Kidney (tissue), 14 donors: ENCODE results near the gene KIF9. TPM values are rescaled to one million over a fixed set of nuclear protein-coding genes. Genes with fewer than 3 reads are reported as not detected.

Experiments
- DNase-seq, 5 donors: peaks; one replicate each; pipeline ENCODE4 v3.0.0-alpha.2; 2013 to 2020
- FAIRE-seq: peaks from 2 replicates; lab custom pipeline; 2012; peaks lifted over from hg19 to GRCh38; lab: Jason Lieb, UNC
- H3K27ac ChIP-seq, 2 donors: one replicate each; pipeline ENCODE4 v1.7.0; 2013; ENCODE audit warnings: low read depth in 2 of 2, low read length in 2 of 2, inconsistent platforms in 1 of 2
- H3K27me3 ChIP-seq: one replicate; pipeline ENCODE4 v1.7.1; 2013; ENCODE audit warnings: low read length, inconsistent platforms; ENCODE audit not compliant: control insufficient read depth, insufficient read depth
- H3K36me3 ChIP-seq, 3 donors: one replicate each; pipeline versions ENCODE4 v1.7.0 to v1.7.1; 2013; ENCODE audit warnings: low read length in 3 of 3, control low read depth in 1 of 3, inconsistent platforms in 1 of 3; ENCODE audit not compliant: insufficient read depth in 3 of 3, control insufficient read depth in 2 of 3
- H3K4me1 ChIP-seq, 3 donors: one replicate each; pipeline versions ENCODE4 v1.7.0 to v1.7.1; 2013; ENCODE audit warnings: low read length in 3 of 3, inconsistent platforms in 1 of 3, low read depth in 1 of 3; ENCODE audit not compliant: control insufficient read depth in 2 of 3, insufficient read depth in 2 of 3
- H3K4me3 ChIP-seq, 3 donors: one replicate each; pipeline versions ENCODE4 v1.7.0 to v1.8.1; 2013; ENCODE audit warnings: low read length in 3 of 3, control low read depth in 1 of 3, inconsistent platforms in 1 of 3
- H3K9ac ChIP-seq, 3 donors: one replicate each; pipeline versions ENCODE4 v1.7.0 to v1.7.1; 2013; ENCODE audit warnings: low read length in 3 of 3, control low read depth in 1 of 3, inconsistent platforms in 1 of 3
- H3K9me3 ChIP-seq, 3 donors: one replicate each; pipeline versions ENCODE4 v1.7.0 to v1.7.1; 2013; ENCODE audit warnings: low read length in 3 of 3, control low read depth in 1 of 3, inconsistent platforms in 1 of 3; ENCODE audit not compliant: control insufficient read depth in 2 of 3, insufficient read depth in 1 of 3
- intact Hi-C: fragments of 100-400 bp; cut with DNase I; formaldehyde crosslinking; loops from one replicate; pipeline ENCODE4 v1.11.1; 2022
- polyA plus RNA-seq: library from polyadenylated mRNA; stranded (reverse); fragments of 350-450 nt; fragmentation: Illumina TruSeq; extraction: RNeasy Lipid Tissue Mini Kit (QIAGEN cat#74804); gene quantifications from one replicate; pipeline ENCODE4 v1.2.3, GENCODE V29; 2014; ENCODE audit warnings: low read depth, low replicate concordance; ENCODE audit not compliant: insufficient read depth
- total RNA-seq: library from RNA; stranded (reverse); fragmentation: NEBNext Ultra II Directional; extraction: Animal tissue kit (Norgen Biotek cat#: 25700); gene quantifications from one replicate; pipeline ENCODE4 v1.2.1, GENCODE V29; 2021
- TF ChIP-seq, protein P1 (sequence below): IDR thresholded peaks from 3 replicates; pipeline ENCODE4 v1.5.1; 2012; ENCODE audit warnings: mild to moderate bottlenecking, moderate library complexity, borderline replicate concordance; ENCODE audit not compliant: insufficient read depth; ENCODE audit errors: extremely low read depth
- donor health status: control.
- donor health status: control.
- donor health status: control.
- donor health status: control.
- donor health status: control.
- donor health status: DM: yes; HTN: yes; CAD: no.
- donor health status: Normal renal cell carcinoma (clear cell type).

Gene KIF9
- total and polyA plus RNA-seq, 2 donors from 2014 or later: 16.9 to 32.9 TPM

DNA sequence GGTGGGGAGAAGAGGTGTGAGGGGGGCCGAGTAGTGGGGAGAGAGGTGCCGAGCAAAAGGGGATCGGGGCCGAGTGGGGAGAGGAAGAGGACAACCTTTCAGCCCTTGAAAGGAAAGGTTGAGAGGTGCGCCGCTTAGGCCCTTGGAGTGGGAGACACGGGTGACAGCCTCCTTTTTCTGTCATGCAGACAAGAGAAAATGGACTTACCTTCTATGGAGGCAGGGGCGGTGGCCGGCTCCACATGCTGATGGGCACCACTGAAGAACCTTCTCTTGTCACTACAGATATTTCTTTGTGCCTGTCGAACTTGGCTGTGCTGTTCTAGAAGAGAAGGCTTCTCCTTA lies 566 bp upstream of the KIF9 start:
- no peaks in the 10 kb centered on the region for H3K27me3 ChIP-seq
- H3K4me3 ChIP-seq: peak overlapping the region; percentile 90 to 98 (median 94)
- H3K36me3 ChIP-seq: peaks cover 0 to under 1% (median 0%) of the 10 kb centered on the region in 3 donors
- H3K9ac ChIP-seq: peak overlapping the region; percentile 63 to 98 (median 97)
- H3K4me1 ChIP-seq: peaks cover 0 to 12% (median 0%) of the 10 kb centered on the region in 3 donors
- intact Hi-C loops: no loop called here
- FAIRE-seq: no peak
- TF ChIP-seq, protein P1, sequence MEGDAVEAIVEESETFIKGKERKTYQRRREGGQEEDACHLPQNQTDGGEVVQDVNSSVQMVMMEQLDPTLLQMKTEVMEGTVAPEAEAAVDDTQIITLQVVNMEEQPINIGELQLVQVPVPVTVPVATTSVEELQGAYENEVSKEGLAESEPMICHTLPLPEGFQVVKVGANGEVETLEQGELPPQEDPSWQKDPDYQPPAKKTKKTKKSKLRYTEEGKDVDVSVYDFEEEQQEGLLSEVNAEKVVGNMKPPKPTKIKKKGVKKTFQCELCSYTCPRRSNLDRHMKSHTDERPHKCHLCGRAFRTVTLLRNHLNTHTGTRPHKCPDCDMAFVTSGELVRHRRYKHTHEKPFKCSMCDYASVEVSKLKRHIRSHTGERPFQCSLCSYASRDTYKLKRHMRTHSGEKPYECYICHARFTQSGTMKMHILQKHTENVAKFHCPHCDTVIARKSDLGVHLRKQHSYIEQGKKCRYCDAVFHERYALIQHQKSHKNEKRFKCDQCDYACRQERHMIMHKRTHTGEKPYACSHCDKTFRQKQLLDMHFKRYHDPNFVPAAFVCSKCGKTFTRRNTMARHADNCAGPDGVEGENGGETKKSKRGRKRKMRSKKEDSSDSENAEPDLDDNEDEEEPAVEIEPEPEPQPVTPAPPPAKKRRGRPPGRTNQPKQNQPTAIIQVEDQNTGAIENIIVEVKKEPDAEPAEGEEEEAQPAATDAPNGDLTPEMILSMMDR: no peak
- H3K9me3 ChIP-seq: no peaks in the 10 kb centered on the region
- DNase-seq: peak in 1 of 5 donors; percentile 23
- H3K27ac ChIP-seq: peak overlapping the region; percentile 96 to 99

DNA sequence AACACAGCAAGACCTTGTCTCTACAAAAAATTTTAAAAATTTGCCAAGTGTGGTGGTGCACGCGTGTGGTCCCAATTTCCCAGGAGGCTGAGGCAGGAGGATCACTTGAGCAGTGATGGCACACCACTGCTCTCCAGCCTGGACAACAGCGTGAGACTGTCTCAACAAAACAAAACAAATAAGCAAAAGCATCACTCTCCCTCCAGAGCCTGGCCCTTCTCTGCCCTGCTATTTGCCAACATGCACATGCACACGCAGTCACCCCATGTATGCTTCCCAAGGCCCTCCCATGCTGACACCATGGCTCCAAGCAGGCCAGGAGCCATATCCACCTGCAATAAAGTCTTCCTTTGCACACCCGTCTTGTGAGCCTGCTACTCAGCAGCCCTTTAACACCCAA lies 2.1 kb downstream of the KIF9 start:
- TF ChIP-seq, protein P1: no peak

DNA sequence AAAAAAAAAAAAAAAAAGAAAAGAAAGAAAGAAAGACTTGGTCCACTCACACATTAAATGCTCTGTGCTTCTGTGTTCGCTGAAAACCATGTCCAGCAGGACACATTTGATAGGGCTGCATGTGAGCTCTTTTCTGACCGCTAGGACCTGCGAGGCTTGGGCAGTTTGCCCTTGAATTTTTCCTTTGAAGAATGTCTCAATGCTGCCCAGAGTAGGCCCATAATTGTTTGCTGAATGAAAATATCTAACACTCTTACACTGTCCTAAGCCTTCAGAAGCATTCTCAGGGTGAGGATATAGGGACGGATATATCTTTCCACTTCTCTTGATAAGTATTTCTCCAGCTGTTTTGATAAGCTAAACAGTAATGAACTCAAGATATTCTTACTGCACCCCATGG lies 6.0 kb downstream of the KIF9 start:
- no peak overlapping the region for H3K4me3 ChIP-seq
- no peaks in the 10 kb centered on the region for H3K9me3 ChIP-seq
- H3K36me3 ChIP-seq: no peaks in the 10 kb centered on the region
- H3K4me1 ChIP-seq: peaks cover 0 to 4% (median 0%) of the 10 kb centered on the region in 3 donors
- H3K9ac ChIP-seq: no peak overlapping the region
- no peak overlapping the region for H3K27ac ChIP-seq
- TF ChIP-seq, protein P1: no peak
- FAIRE-seq (no peak), DNase-seq (no peak)
- intact Hi-C loops: no loop called here
- H3K27me3 ChIP-seq: no peaks in the 10 kb centered on the region

More for the DNA sequence above, 2.1 kb downstream of the KIF9 start:
- Histone ChIP-seq H3K27ac (no peak overlapping the region), H3K4me1 (peaks cover 0 to 12% (median 0%) of the 10 kb centered on the region in 3 donors), H3K27me3 (no peaks in the 10 kb centered on the region), H3K36me3 (no peaks in the 10 kb centered on the region), H3K9me3 (no peaks in the 10 kb centered on the region), H3K9ac (no peak overlapping the region), H3K4me3 (no peak overlapping the region)
- FAIRE-seq: no peak
- intact Hi-C loops: no loop called here
- no peak for DNase-seq

DNA sequence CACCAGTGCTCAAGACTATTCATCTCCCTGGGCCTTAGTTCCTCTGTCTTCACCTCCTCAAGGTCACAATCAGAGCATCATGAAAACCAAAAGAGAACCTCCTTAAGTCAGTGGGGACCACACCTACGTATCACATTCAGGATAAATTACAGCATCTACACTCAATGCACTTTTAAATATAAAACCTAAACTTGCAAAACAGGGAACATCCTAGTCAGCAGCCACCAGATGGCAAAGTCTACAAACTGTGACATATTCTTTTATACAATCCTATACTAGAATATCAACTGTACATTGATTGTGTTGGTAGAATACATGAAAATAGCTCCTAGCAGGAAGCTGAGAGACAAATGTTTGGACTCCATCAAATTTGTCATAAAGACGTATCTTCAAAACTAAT lies 7.9 kb downstream of the KIF9 start:
- no peak for FAIRE-seq
- no peaks in the 10 kb centered on the region for H3K36me3 ChIP-seq
- H3K27ac ChIP-seq: no peak overlapping the region
- H3K27me3 ChIP-seq: no peaks in the 10 kb centered on the region
- DNase-seq: no peak
- H3K4me3 ChIP-seq: no peak overlapping the region
- H3K4me1 ChIP-seq: no peaks in the 10 kb centered on the region
- H3K9ac ChIP-seq: no peak overlapping the region
- no peaks in the 10 kb centered on the region for H3K9me3 ChIP-seq
- intact Hi-C loops: no loop called here
- TF ChIP-seq, protein P1: no peak
